IPS DF 4.7 (cell line): ENCODE data around the gene ARFIP1.

ENCODE experiments used
- DNase-seq: peaks from one replicate; pipeline ENCODE4 v3.0.0-alpha.2; 2013; ENCODE audit warnings: low spot score; ENCODE audit errors: extremely low read depth

ARFIP1 gene

GRCh38 chr4:152960082-152960481 lies 180.3 kb downstream of the ARFIP1 start:
- DNase-seq, result no peak

- DNase-seq, result no peak
Observed at GRCh38 chr4:152961014-152961772, 181.4 kb downstream of the ARFIP1 start.

GRCh38 chr4:152961773-152962115 lies 182.0 kb downstream of the ARFIP1 start:
- no peak for DNase-seq
